Activated CD8-positive, alpha-beta memory T cell treated with anti-CD3 and anti-CD28 coated beads, Interleukin-2, amount 10 ng/mL, durations not matched to agents 7 days and 5 days (primary cell): ENCODE measurements around the gene TEAD1. TPM values are rescaled to one million over a fixed set of nuclear protein-coding genes. Genes with fewer than 3 reads are reported as not detected.

Experiments
- ATAC-seq: fragments of 150-1000 bp; cut with Tn5 transposase; one replicate; pipeline ENCODE4 v1.10.0; 2021; ENCODE audit warnings: moderate library complexity
- CTCF ChIA-PET: fragments of 350-600 bp; sonication (Branson Sonifier 250); formaldehyde crosslinking; loops from one replicate; lab custom pipeline; 2021; ENCODE audit warnings: antibody characterized with exemption; lab: Charles Lee
- DNase-seq: peaks from one replicate; pipeline ENCODE4 v3.0.0-alpha.2; 2020
- H3K27ac Mint-ChIP-seq: one replicate; pipeline ENCODE4 v1.8.0; 2021; ENCODE audit warnings: mild to moderate bottlenecking, mixed read lengths
- H3K27me3 Mint-ChIP-seq: one replicate; pipeline ENCODE4 v1.8.0; 2021; ENCODE audit warnings: mixed read lengths
- H3K36me3 Mint-ChIP-seq: one replicate; pipeline ENCODE4 v1.8.0; 2021; ENCODE audit warnings: mild to moderate bottlenecking, mixed read lengths
- H3K4me1 Mint-ChIP-seq: one replicate; pipeline ENCODE4 v1.8.0; 2021; ENCODE audit warnings: mixed read lengths
- H3K4me3 Mint-ChIP-seq: one replicate; pipeline ENCODE4 v1.8.0; 2021; ENCODE audit warnings: mild to moderate bottlenecking, moderate library complexity, mixed read lengths
- H3K9me3 Mint-ChIP-seq: one replicate; pipeline ENCODE4 v1.8.0; 2022; ENCODE audit warnings: low read depth, mixed read lengths
- total RNA-seq, 2 experiments: library from RNA; stranded (reverse); gene quantifications; one replicate each; pipeline ENCODE4 v1.2.3, GENCODE V29; 2021

Gene TEAD1
- total RNA-seq, 2 experiments from 2014 or later = 0.18 to 0.26 TPM

DNA sequence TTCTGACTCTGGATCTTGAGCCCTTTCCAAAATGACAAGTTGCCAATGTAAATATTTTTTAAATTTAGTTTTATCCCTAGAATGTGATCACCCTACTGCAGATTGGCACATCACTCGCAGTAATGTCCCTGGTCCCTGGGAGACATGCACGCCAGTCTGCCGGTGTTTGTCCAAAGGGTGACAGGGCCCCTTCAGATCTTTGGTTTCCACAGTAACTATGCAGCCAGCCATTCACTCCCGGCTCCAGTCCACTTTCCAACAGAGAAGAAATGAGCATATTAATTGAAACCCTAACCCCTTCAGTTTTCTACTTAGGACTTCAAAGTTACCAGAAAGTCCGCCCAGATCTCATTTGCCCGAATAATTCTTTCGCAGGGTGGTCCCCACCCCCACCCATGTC lies 309.1 kb downstream of the TEAD1 start:
- ATAC-seq (no peak), DNase-seq (no peak)
- Mint-ChIP-seq H3K4me3 (no peak overlapping the region), H3K4me1 (no peaks in the 10 kb centered on the region), H3K9me3 (no peaks in the 10 kb centered on the region), H3K27ac (no peak overlapping the region), H3K27me3 (peaks cover 15% of the 10 kb centered on the region), H3K36me3 (no peaks in the 10 kb centered on the region)
- CTCF ChIA-PET = no interaction called here

DNA sequence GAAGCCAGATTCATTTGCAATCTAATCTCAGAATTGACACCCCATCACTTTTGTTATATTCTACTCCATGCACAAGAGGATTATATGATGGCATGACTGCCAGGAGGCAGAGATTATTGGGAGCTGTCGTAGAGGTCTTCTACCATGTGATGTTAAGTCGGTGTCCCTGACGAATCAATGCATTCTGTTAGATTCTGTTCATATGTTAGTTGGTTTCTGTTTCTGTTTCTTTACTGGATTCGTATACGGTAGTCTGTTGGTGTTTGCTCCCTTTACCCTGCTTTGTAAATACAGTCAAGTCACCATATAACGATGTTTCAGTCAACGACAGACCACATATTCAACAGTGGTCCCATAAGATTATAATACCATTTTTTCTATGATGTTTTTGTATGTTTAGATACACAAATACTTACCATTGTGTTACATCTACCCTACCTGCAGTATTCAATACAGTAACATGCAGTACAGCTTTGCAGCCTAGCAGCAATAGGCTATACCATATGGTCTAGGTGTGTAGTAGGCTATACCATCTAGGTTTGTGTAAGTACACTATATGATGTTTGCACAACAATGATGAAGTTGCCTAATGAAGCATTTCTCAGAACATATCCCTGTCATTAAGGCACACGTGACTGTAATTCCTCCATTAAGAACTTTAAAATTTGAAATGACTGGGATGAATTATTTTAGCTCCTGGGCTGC lies 312.1 kb downstream of the TEAD1 start:
- CTCF ChIA-PET = interaction anchor here (1.4 kb wide), 1 partner anchor 23 kb away, joined by 3 read pairs; no protein-coding TSS in a partner anchor
- ATAC-seq (no peak), DNase-seq (no peak)
- Mint-ChIP-seq H3K27me3 (peaks cover 9% of the 10 kb centered on the region), H3K4me3 (no peak overlapping the region), H3K4me1 (no peaks in the 10 kb centered on the region), H3K36me3 (no peaks in the 10 kb centered on the region), H3K27ac (no peak overlapping the region), H3K9me3 (no peaks in the 10 kb centered on the region)

DNA sequence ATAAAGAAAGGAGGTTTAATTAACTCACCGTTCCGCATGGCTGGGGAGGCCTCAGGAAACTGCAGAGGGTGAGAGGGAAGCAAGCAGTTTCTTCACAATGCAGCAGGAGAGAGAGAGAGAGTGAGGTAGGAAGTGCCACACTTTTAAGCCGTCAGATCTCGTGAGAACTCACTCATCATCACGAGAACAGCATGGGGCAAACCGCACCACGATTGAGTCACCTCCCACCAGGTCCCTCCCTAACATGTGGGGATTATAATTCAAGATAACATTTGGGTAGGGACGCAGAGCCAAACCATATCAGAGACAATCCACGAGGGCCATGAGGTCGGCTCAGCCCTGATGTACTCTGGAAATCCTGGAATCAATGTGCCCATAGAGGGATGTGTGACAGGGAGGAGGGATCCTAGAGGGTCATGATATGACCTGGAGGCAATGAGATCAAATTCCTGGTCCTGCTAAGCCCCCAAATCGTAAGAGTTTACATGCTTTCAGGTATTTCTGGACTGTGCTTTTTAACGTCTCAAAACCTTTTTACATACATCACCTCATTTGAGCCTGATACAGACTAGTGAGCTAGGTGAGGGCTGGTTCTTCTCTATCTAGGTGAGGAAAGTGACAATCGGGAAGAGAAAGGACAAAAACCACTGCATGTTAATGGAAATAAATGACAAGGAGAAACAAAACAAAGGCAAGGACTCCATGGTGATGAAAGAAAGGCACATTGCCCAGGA lies 315.4 kb downstream of the TEAD1 start:
- Mint-ChIP-seq H3K4me1 (no peaks in the 10 kb centered on the region), H3K27me3 (peaks cover 18% of the 10 kb centered on the region)
- CTCF ChIA-PET = interaction anchor here (0.7 kb wide), 1 partner anchor 106 kb away, joined by 3 read pairs; no protein-coding TSS in a partner anchor

DNA sequence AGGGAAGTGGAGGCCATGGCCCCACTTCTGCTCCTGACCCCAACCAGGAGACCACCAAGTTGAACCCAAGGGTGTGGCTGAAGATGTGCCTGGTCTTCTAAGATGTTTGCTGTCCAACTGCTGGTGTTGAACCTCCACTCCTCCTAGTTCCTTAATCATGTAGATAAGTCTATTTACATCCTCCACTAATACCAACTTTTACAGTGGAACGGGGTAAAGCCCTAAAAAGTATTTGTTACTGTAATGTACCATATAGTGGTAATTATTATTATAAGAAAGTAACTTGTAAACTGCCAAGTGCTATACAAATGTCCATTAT lies 315.9 kb downstream of the TEAD1 start:
- ATAC-seq (no peak), DNase-seq (no peak)
- Mint-ChIP-seq H3K4me3 (no peak overlapping the region), H3K27me3 (peaks cover 18% of the 10 kb centered on the region), H3K9me3 (no peaks in the 10 kb centered on the region), H3K36me3 (no peaks in the 10 kb centered on the region), H3K4me1 (no peaks in the 10 kb centered on the region), H3K27ac (no peak overlapping the region)
- CTCF ChIA-PET = no interaction called here

More for the DNA sequence above, 315.4 kb downstream of the TEAD1 start:
- Mint-ChIP-seq H3K36me3 (no peaks in the 10 kb centered on the region), H3K4me3 (no peak overlapping the region), H3K27ac (no peak overlapping the region), H3K9me3 (no peaks in the 10 kb centered on the region)
- DNase-seq = no peak
- no peak for ATAC-seq

DNA sequence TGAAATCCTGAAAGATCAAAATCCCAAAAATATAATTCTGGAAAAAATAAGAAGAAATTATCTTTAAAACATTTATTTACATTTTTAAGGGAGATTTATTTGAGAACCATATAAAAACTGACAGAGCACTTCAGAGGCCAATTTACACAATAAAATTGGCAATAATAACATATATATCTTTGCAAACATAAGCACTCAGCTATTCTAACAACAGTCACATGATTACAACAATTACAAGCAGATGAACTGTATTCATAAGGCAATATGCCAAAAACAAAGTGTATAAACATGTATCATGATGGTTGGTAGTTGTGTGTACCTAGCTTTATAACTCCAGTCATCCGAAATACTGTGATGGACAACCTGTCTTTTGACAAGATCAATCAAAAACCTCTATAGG lies 317.2 kb downstream of the TEAD1 start:
- ATAC-seq (no peak), DNase-seq (no peak)
- H3K4me3 Mint-ChIP-seq = no peak overlapping the region
- H3K9me3 Mint-ChIP-seq = no peaks in the 10 kb centered on the region
- CTCF ChIA-PET = no interaction called here
- H3K27ac Mint-ChIP-seq = no peak overlapping the region
- H3K27me3 Mint-ChIP-seq = peaks cover 16% of the 10 kb centered on the region
- no peaks in the 10 kb centered on the region for H3K4me1 Mint-ChIP-seq
- no peaks in the 10 kb centered on the region for H3K36me3 Mint-ChIP-seq

DNA sequence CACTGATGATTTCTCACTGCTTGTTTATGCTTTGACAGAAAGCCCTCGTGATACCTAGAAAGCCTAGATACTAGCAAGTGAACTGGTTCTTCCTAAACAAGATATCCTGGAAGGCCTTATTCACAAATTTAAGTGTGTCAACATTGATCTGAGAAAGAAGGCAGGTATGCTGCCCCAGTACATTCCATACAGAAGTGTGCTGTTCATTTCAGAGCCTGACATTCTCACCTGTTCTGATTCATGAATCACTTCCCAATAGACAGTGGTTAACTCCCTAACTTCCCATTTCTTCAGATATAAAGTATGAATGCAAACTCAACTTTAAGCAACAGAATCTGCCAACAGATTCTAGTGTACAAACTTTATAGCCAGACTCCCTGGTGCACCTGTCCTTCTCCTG lies 319.4 kb downstream of the TEAD1 start:
- CTCF ChIA-PET = no interaction called here
- H3K27ac Mint-ChIP-seq = no peak overlapping the region
- no peak overlapping the region for H3K4me3 Mint-ChIP-seq
- peaks cover 24% of the 10 kb centered on the region for H3K27me3 Mint-ChIP-seq
- H3K36me3 Mint-ChIP-seq = no peaks in the 10 kb centered on the region
- ATAC-seq = no peak
- H3K4me1 Mint-ChIP-seq = no peaks in the 10 kb centered on the region
- no peak for DNase-seq
- no peaks in the 10 kb centered on the region for H3K9me3 Mint-ChIP-seq
